HepG2 (cell line): ENCODE data around the gene PSMB11.
A peak's percentile ranks its signal among the peaks of the same experiment; 100 is the strongest.

Experiments
- AKAP8 ChIP-seq: sonication (generic); formaldehyde crosslinking; IDR thresholded peaks from 2 replicates; pipeline ENCODE4 v1.5.1; 2020; ENCODE audit warnings: mild to moderate bottlenecking, missing genetic modification reagents
- TF ChIP-seq, protein P1 (sequence below): sonication (generic); formaldehyde crosslinking; IDR thresholded peaks from 2 replicates; pipeline ENCODE4 v1.5.0; 2020; ENCODE audit warnings: missing genetic modification reagents
- TF ChIP-seq, protein P2 (sequence below): sonication (generic); formaldehyde crosslinking; IDR thresholded peaks from 2 replicates; pipeline ENCODE4 v1.8.0; 2022; ENCODE audit warnings: missing genetic modification reagents, mild to moderate bottlenecking, moderate library complexity, borderline replicate concordance

DNA sequence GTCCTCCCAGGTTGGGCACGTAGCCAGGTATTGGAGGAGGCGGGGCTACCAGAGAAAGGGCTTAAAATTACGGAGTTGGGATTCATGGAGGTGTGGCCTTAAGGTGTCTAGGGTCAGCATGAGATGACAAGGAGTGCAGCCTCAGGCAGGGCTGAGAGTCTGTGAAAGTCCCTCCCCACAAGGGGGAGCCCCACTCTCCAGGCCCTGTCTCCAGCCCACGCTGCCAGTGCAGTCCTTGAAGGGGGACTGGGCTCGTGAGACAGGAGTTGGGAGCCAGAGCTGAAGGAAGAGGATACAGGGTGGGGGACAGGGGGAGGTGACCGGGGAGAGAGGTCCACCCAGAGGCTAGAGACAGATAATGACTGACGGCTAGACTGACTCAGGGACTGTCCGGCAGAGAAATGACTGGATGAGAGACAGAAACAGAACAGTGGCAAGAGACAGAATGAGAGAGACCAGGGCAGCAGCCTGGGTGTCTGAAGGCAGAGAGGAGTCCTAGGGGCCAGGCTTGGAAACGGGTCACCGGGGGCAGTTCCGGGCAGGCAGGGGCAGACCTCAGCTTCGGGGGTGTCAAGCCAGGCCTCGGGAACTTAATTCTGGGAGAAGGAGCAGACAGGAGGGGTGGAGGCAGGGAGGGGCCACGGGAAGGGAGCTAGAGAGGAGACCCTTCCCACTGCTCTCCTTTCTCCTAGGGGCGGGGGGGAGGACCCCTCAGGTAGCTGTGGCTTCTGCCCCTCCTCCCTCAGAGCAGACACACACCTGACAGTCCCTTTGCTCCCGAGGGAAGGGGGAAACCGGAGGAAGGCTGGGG is 14.3 kb downstream of the PSMB11 start:
- TF ChIP-seq AKAP8 (CRISPR knock-in tag) = peak; percentile 75
- TF ChIP-seq, protein P1, sequence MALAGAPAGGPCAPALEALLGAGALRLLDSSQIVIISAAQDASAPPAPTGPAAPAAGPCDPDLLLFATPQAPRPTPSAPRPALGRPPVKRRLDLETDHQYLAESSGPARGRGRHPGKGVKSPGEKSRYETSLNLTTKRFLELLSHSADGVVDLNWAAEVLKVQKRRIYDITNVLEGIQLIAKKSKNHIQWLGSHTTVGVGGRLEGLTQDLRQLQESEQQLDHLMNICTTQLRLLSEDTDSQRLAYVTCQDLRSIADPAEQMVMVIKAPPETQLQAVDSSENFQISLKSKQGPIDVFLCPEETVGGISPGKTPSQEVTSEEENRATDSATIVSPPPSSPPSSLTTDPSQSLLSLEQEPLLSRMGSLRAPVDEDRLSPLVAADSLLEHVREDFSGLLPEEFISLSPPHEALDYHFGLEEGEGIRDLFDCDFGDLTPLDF (CRISPR knock-in tag) = no peak
- TF ChIP-seq, protein P2, sequence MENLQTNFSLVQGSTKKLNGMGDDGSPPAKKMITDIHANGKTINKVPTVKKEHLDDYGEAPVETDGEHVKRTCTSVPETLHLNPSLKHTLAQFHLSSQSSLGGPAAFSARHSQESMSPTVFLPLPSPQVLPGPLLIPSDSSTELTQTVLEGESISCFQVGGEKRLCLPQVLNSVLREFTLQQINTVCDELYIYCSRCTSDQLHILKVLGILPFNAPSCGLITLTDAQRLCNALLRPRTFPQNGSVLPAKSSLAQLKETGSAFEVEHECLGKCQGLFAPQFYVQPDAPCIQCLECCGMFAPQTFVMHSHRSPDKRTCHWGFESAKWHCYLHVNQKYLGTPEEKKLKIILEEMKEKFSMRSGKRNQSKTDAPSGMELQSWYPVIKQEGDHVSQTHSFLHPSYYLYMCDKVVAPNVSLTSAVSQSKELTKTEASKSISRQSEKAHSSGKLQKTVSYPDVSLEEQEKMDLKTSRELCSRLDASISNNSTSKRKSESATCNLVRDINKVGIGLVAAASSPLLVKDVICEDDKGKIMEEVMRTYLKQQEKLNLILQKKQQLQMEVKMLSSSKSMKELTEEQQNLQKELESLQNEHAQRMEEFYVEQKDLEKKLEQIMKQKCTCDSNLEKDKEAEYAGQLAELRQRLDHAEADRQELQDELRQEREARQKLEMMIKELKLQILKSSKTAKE (CRISPR knock-in tag) = 0 out of 2 replicates have a peak, but pooled peaks have one; percentile 35
